HFF-Myc (cell line): ENCODE measurements around the gene GNS.
"Not testable (repeated sequence)": the region's sequence is repeated elsewhere in the genome, so short reads cannot be mapped to it uniquely, and the experiment has no call there.

Source experiments
- DNase-seq: peaks from one replicate; pipeline ENCODE4 v3.0.0-alpha.2; 2011; ENCODE audit warnings: low read depth; ENCODE audit errors: extremely low read depth
- H3K4me3 ChIP-seq: replicated peaks from 2 replicates; pipeline ENCODE4 v1.5.1; 2011; ENCODE audit warnings: low read depth, mild to moderate bottlenecking, control low read depth, low read length
- CTCF ChIP-seq: IDR thresholded peaks from 2 replicates; pipeline ENCODE4 v1.5.1; 2012; ENCODE audit warnings: mild to moderate bottlenecking, low read depth, low read length, control low read depth; ENCODE audit errors: missing control alignments

GNS gene

GRCh38 chr12:64780132-64780530, 20.9 kb upstream of the GNS start:
- no peak for DNase-seq
- no peak for TF ChIP-seq CTCF
- no peak overlapping the region for H3K4me3 ChIP-seq

GRCh38 chr12:64779354-64779974, 20.3 kb upstream of the GNS start:
- H3K4me3 ChIP-seq = no peak overlapping the region
- TF ChIP-seq CTCF = no peak
- no peak for DNase-seq

- not testable (repeated sequence) for DNase-seq, H3K4me3 ChIP-seq
Measured at GRCh38 chr12:64775147-64775736, 16.0 kb upstream of the GNS start.

DNA sequence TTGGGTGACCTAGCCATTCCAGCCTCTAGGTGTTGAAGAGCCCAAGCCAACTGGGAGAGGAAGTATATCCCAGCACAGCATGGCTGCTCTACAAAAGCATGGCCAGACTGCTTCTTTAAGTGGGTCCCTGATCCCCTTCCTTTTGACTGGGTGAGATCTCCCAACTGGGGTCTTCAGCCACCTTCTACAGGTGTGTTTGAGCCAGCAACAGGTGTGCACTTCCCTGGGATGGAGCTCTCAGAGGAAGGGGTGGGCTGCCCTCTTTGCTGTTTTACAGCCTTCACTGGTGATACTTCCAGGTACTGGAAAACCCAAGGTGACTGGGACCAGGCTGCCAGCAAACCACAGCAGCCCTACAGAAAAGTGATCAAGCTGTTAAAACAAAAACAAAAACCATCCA, 14.2 kb upstream of the GNS start:
- TF ChIP-seq CTCF = no peak
- H3K4me3 ChIP-seq = no peak overlapping the region
- no peak for DNase-seq

GRCh38 chr12:64767495-64767894, 8.3 kb upstream of the GNS start:
- H3K4me3 ChIP-seq = no peak overlapping the region
- TF ChIP-seq CTCF = no peak
- DNase-seq = no peak

GRCh38 chr12:64760808-64761573, 1.8 kb upstream of the GNS start:
- no peak for DNase-seq
- TF ChIP-seq CTCF = no peak
- H3K4me3 ChIP-seq = no peak overlapping the region

DNA sequence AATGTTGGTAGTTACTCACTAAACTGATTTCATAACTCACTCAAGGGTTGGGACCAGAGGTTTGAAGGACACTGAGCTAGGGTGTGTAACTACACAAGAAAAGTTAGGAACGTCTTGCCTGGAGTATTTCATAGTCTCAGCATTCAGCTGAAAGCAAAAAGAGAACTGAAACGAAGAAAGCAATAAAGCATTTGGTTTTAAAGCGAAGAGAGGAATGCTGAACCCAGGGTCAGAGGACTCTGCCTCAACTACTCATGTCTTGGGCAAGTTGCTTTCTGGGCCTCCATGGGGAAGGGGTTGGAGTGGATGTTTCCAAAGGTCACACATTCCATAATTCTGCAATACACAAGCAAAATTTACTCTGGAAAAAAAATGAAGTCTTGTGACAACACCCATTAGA, 1.4 kb downstream of the GNS start:
- no peak for DNase-seq
- H3K4me3 ChIP-seq = no peak overlapping the region; the same call in 1 of the 2 replicates
- no peak for TF ChIP-seq CTCF
